Fibroblast of mammary gland (primary cell): ENCODE results near the gene IGSF6.
"Not testable (repeated sequence)": the region's sequence is repeated elsewhere in the genome, so short reads cannot be mapped to it uniquely, and the experiment has no call there.

Source experiments
- DNase-seq: peaks from one replicate; pipeline ENCODE4 v3.0.0-alpha.2; 2010; ENCODE audit warnings: low read depth
- H3K4me3 ChIP-seq: 2 replicates; pipeline ENCODE4 v1.5.1; 2011; ENCODE audit warnings: low read depth, mild to moderate bottlenecking, low read length, moderate library complexity; ENCODE audit not compliant: control insufficient read depth
- TF ChIP-seq, protein P1 (sequence below): conservative IDR thresholded peaks from 2 replicates; pipeline ENCODE4 v1.5.1; 2011; ENCODE audit warnings: low read depth, low read length, inconsistent platforms; ENCODE audit not compliant: control insufficient read depth, insufficient read depth

Gene IGSF6

DNA sequence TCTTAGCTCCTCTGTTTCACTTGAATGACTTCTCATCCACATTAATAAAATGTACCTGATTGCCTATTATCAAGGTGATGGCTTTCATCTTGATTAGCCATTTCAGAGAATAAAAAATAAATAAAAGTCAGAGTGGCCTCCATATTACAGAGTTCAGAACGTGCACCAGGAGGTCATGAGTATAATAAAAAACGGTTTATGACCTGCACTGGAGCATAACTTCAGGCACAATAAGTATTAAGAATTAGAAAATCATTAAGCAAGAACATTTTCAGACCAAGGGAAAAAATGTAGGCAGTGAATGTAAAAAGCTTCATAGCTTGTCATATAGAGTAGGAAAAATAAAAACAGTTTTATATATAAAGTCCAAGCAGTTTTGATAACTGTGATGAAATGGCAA, 41.6 kb downstream of the IGSF6 start:
- no peak for DNase-seq
- H3K4me3 ChIP-seq: no peak overlapping the region
- TF ChIP-seq, protein P1, sequence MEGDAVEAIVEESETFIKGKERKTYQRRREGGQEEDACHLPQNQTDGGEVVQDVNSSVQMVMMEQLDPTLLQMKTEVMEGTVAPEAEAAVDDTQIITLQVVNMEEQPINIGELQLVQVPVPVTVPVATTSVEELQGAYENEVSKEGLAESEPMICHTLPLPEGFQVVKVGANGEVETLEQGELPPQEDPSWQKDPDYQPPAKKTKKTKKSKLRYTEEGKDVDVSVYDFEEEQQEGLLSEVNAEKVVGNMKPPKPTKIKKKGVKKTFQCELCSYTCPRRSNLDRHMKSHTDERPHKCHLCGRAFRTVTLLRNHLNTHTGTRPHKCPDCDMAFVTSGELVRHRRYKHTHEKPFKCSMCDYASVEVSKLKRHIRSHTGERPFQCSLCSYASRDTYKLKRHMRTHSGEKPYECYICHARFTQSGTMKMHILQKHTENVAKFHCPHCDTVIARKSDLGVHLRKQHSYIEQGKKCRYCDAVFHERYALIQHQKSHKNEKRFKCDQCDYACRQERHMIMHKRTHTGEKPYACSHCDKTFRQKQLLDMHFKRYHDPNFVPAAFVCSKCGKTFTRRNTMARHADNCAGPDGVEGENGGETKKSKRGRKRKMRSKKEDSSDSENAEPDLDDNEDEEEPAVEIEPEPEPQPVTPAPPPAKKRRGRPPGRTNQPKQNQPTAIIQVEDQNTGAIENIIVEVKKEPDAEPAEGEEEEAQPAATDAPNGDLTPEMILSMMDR: no peak

DNA sequence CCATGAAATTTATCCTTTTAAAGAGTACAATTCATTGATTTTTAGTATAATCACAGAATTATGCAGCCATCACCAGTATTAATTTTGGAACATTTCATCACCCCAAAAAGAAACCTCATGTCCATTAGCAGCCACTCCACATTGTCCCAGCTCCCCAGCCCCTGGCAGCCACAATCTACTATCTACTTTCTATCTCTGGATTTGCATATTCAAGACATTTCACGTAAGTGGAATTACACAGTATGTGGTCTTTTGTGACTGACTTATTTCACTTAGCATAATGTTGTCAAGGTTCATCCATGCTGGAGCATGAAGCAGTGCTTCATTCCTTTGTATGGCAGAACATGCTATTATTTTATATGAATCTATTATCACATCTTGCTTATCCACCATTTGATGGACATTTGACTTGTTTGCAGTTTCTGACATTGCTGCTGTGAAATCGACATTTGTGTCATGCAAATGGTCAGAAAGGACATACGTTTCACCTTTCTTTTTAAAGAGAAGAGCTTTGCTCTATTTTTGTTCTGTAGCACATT, 42.3 kb downstream of the IGSF6 start:
- TF ChIP-seq, protein P1: no peak
- no peak overlapping the region for H3K4me3 ChIP-seq

GRCh38 chr16:21608639-21609328, 43.6 kb downstream of the IGSF6 start:
- TF ChIP-seq, protein P1: no peak
- DNase-seq: peak; percentile 63
- no peak overlapping the region for H3K4me3 ChIP-seq

More for the DNA sequence above, 42.3 kb downstream of the IGSF6 start:
- no peak for DNase-seq

DNA sequence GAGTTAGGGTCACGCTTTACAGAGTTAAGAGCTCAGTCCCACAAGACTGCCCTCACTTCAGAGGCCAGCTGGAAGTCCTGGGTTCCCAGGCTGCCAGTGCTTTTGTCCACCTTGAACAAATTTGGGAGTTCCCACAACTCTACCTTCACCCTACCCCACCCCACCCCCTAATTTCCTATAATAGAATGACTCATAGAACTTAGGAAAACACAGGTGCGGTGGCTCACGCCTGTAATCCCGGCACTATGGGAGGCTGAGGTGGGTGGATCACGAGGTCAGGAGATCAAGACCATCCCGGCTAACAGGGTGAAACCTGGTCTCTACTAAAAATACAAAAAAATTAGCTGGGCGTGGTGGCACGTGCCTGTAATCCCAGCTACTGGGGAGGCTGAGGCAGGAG, 46.6 kb downstream of the IGSF6 start:
- not testable (repeated sequence) for H3K4me3 ChIP-seq, DNase-seq

GRCh38 chr16:21603928-21604327, 48.5 kb downstream of the IGSF6 start:
- no peak overlapping the region for H3K4me3 ChIP-seq
- TF ChIP-seq, protein P1: peak; percentile 6
- peak; percentile 63 for DNase-seq

GRCh38 chr16:21602785-21603184, 49.6 kb downstream of the IGSF6 start:
- DNase-seq: no peak
- H3K4me3 ChIP-seq: no peak overlapping the region
- TF ChIP-seq, protein P1: no peak

DNA sequence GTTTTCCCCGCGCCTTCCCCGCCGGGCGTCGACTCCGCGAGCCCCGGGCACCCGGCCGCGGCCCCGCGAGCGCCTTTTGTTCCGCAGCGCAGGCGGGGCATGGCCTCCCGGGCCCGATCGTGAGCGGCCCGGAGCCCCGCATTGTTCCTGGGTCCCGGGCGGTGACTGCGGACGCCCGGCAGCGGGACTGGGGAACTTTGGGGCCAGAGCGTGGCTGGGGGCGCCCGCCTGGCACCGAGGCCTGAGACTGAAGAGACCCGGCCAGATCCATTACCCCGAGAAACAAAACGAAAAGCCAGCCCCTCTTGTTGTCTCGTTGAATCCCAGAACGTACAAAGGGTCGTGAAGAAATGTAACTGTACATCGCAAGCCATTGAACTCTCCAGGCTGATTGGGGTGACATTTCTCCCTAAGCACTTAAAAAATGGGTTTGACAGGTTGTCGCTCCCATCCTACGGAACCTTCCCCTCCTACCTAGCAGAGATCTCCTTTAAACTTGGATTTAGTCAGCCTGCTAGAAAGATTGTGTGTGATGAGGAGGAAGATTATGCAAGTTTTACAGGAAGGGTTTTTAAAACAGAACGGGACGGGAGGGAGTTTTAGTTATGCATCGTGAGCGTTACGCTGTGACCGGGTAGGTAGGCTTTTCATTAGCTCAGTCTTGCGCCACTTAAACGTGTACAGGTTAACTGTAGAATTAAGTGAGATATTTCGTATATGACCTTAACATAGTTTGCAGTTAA, 52.2 kb downstream of the IGSF6 start:
- DNase-seq: peak; percentile 48
- peak overlapping the region; percentile 77 for H3K4me3 ChIP-seq
- TF ChIP-seq, protein P1: no peak
